HCT116 (cell line): ENCODE results near the gene RAB4B. TPM values are rescaled to one million over a fixed set of nuclear protein-coding genes. Genes with fewer than 3 reads are reported as not detected.
A peak's percentile ranks its signal among the peaks of the same experiment; 100 is the strongest.

Source experiments
- ATAC-seq: fragments of 200-7000 bp; cut with Tn5 transposase; 2 replicates; pipeline ENCODE4 v1.9.1; 2020; ENCODE audit warnings: mild to moderate bottlenecking, moderate library complexity
- BruUV-seq: library from RNA; stranded (reverse); fragments of 400-500 nt; replicated peaks from 2 replicates; lab custom pipeline; 2021; lab: Mats Ljungman, UMichigan
- CTCF ChIA-PET: fragments of 300-600 bp; sonication (Branson Sonifier 250); formaldehyde crosslinking; loops from one replicate; lab custom pipeline; 2021; ENCODE audit warnings: antibody characterized with exemption; lab: Charles Lee
- POLR2A ChIA-PET: fragments of 300-600, 350-600 bp; sonication (Branson Sonifier 250); formaldehyde crosslinking; loops from one replicate; lab custom pipeline; 2021; ENCODE audit warnings: antibody characterized with exemption; lab: Charles Lee
- RAD21 ChIA-PET, 2 experiments: fragments of 300-600 bp; sonication (Branson Sonifier 250); formaldehyde crosslinking; loops; one replicate each; lab custom pipeline; 2023; ENCODE audit warnings: low total read pairs in 2 of 2; ENCODE audit not compliant: uncharacterized antibody in 2 of 2, unreplicated experiment in 2 of 2, low non-redundant PET in 1 of 2; lab: Charles Lee
- DNase-seq: peaks from one replicate; pipeline ENCODE4 v3.0.0-alpha.2; 2010; ENCODE audit warnings: low read depth, low spot score
- H2AFZ ChIP-seq: fragments of 200-600 bp; shearing (Covaris generic), sonication (generic); 2 replicates; pipeline ENCODE4 v1.6.1; 2017; ENCODE audit warnings: low read depth, mixed run types, mixed read lengths, antibody characterized with exemption, low read length; ENCODE audit not compliant: poor library complexity, severe bottlenecking
- H3K27ac ChIP-seq: 2 replicates; pipeline ENCODE4 v1.5.1; 2012; ENCODE audit warnings: low read depth, low read length
- H3K27me3 ChIP-seq: fragments of 200-600 bp; sonication (generic); 2 replicates; pipeline ENCODE4 v1.6.1; 2016; ENCODE audit warnings: mixed run types, low read length, mixed read lengths; ENCODE audit not compliant: insufficient read depth
- H3K36me3 ChIP-seq, 2 experiments: fragments of 200-500 bp in 1 of 2; fragments of 200-600 bp in 1 of 2; sonication (Bioruptor generic) in 1 of 2; sonication (generic) in 1 of 2; 2 replicates each; pipeline versions ENCODE4 v1.5.1 to v1.6.1; 2014 to 2016; ENCODE audit warnings: low read length in 2 of 2, inconsistent platforms in 1 of 2, mixed read lengths in 1 of 2, mixed run types in 1 of 2; ENCODE audit not compliant: insufficient read depth in 2 of 2, control insufficient read depth in 1 of 2
- H3K4me1 ChIP-seq, 2 experiments: fragments of 200-600 bp in 1 of 2; sonication (generic) in 1 of 2; 2 replicates each; pipeline versions ENCODE4 v1.5.1 to v1.6.1; 2012 to 2017; ENCODE audit warnings: low read length in 2 of 2, inconsistent platforms in 1 of 2, mild to moderate bottlenecking in 1 of 2, mixed read lengths in 1 of 2, mixed run types in 1 of 2, moderate library complexity in 1 of 2; ENCODE audit not compliant: insufficient read depth in 2 of 2, control insufficient read depth in 1 of 2
- H3K4me2 ChIP-seq: fragments of 200-600 bp; sonication (generic); 2 replicates; pipeline ENCODE4 v1.6.1; 2017; ENCODE audit warnings: mixed run types, low read length, mixed read lengths
- H3K4me3 ChIP-seq, 2 experiments: fragments of 200-600 bp in 1 of 2; sonication (generic) in 1 of 2; replicated peaks in 1 of 2; 2 replicates each; pipeline ENCODE4 v1.5.1; 2011 to 2016; ENCODE audit warnings: low read length in 2 of 2, control low read depth in 1 of 2, low read depth in 1 of 2, mild to moderate bottlenecking in 1 of 2, mixed read lengths in 1 of 2, mixed run types in 1 of 2
- H3K79me2 ChIP-seq: fragments of 200-600 bp; sonication (generic); 2 replicates; pipeline ENCODE4 v1.6.1; 2017; ENCODE audit warnings: mild to moderate bottlenecking, mixed run types, low read length, moderate library complexity, mixed read lengths; ENCODE audit not compliant: insufficient read depth
- H3K9ac ChIP-seq: fragments of 200-600 bp; sonication (generic); 2 replicates; pipeline ENCODE4 v1.6.1; 2016; ENCODE audit warnings: low read length, mixed read lengths
- H3K9me2 ChIP-seq: fragments of 200-600 bp; sonication (generic), shearing (Covaris generic); 2 replicates; pipeline ENCODE4 v1.6.1; 2017; ENCODE audit warnings: mixed run types, mild to moderate bottlenecking, moderate library complexity; ENCODE audit not compliant: insufficient read depth
- H3K9me3 ChIP-seq, 2 experiments: fragments of 200-500 bp in 1 of 2; fragments of 200-600 bp in 1 of 2; sonication (Bioruptor generic) in 1 of 2; sonication (generic) in 1 of 2; 2 replicates each; pipeline ENCODE4 v1.6.1; 2014 to 2017; ENCODE audit warnings: low read length in 2 of 2, mixed read lengths in 2 of 2, inconsistent platforms in 1 of 2, low read depth in 1 of 2, mild to moderate bottlenecking in 1 of 2, mixed run types in 1 of 2, moderate library complexity in 1 of 2; ENCODE audit not compliant: control insufficient read depth in 1 of 2, insufficient read depth in 1 of 2
- H4K20me1 ChIP-seq: fragments of 200-600 bp; sonication (generic), shearing (Covaris generic); 2 replicates; pipeline ENCODE4 v1.6.1; 2017; ENCODE audit warnings: mixed run types, mild to moderate bottlenecking, moderate library complexity; ENCODE audit not compliant: insufficient read depth
- CBX3 ChIP-seq: IDR thresholded peaks from 2 replicates; pipeline ENCODE4 v1.6.1; 2012; ENCODE audit warnings: low read depth
- CEBPB ChIP-seq: IDR thresholded peaks from 2 replicates; pipeline ENCODE4 v1.6.1; 2012; ENCODE audit warnings: low read depth
- CTCF ChIP-seq, 3 experiments: fragments of 200-600 bp in 1 of 3; sonication (generic) in 1 of 3; IDR thresholded peaks in 2 of 3; conservative IDR thresholded peaks in 1 of 3; 2 replicates each; pipeline ENCODE4 v1.5.1; 2012 to 2017; ENCODE audit warnings: low read depth in 2 of 3, low read length in 2 of 3, antibody characterized with exemption in 1 of 3, borderline replicate concordance in 1 of 3, control low read depth in 1 of 3, mild to moderate bottlenecking in 1 of 3, mixed read lengths in 1 of 3, mixed run types in 1 of 3, moderate library complexity in 1 of 3; ENCODE audit not compliant: insufficient read depth in 1 of 3
- EGR1 ChIP-seq: IDR thresholded peaks from 2 replicates; pipeline ENCODE4 v1.6.1; 2012; ENCODE audit warnings: low read depth
- ELF1 ChIP-seq: IDR thresholded peaks from 2 replicates; pipeline ENCODE4 v1.6.1; 2012; ENCODE audit warnings: low read depth, borderline replicate concordance
- EZH2 ChIP-seq: fragments of 200-600 bp; sonication (generic); IDR thresholded peaks from 2 replicates; pipeline ENCODE4 v1.6.1; 2017; ENCODE audit warnings: antibody characterized with exemption, mixed run types
- FOSL1 ChIP-seq: IDR thresholded peaks from 2 replicates; pipeline ENCODE4 v1.6.1; 2012; ENCODE audit warnings: low read depth
- JUND ChIP-seq: IDR thresholded peaks from 2 replicates; pipeline ENCODE4 v1.6.1; 2012
- POLR2A ChIP-seq: IDR thresholded peaks from 2 replicates; pipeline ENCODE4 v1.7.0; 2011; ENCODE audit warnings: borderline replicate concordance; ENCODE audit not compliant: insufficient read depth, insufficient read length; ENCODE audit errors: extremely low read depth
- RAD21 ChIP-seq: IDR thresholded peaks from 2 replicates; pipeline ENCODE4 v1.6.1; 2012; ENCODE audit warnings: low read depth, mild to moderate bottlenecking
- SIN3A ChIP-seq: IDR thresholded peaks from 2 replicates; pipeline ENCODE4 v1.6.1; 2012; ENCODE audit warnings: low read depth
- SP1 ChIP-seq: IDR thresholded peaks from 2 replicates; pipeline ENCODE4 v1.6.1; 2012; ENCODE audit warnings: low read depth
- SRF ChIP-seq: IDR thresholded peaks from 2 replicates; pipeline ENCODE4 v1.6.1; 2012; ENCODE audit warnings: low read depth
- ZBTB33 ChIP-seq: IDR thresholded peaks from 2 replicates; pipeline ENCODE4 v1.6.1; 2011; ENCODE audit warnings: mild to moderate bottlenecking, low read length, moderate library complexity; ENCODE audit not compliant: insufficient replicate concordance; ENCODE audit errors: extremely low read depth
- ZFX ChIP-seq: fragments of 450-650 bp; IDR thresholded peaks from 2 replicates; pipeline ENCODE4 v1.6.1; 2017
- ZNF274 ChIP-seq: fragments of 200-500 bp; sonication (Bioruptor generic); IDR thresholded peaks from 2 replicates; pipeline ENCODE4 v1.6.1; 2014; ENCODE audit warnings: mild to moderate bottlenecking, low read depth, low read length, inconsistent platforms
- intact Hi-C: fragments of 100-400 bp; cut with micrococcal nuclease; formaldehyde crosslinking; loops from 2 replicates; pipeline ENCODE4 v1.10.0; 2022
- total RNA-seq: library from RNA; stranded (reverse); gene quantifications from one replicate; pipeline ENCODE4 v1.2.1, GENCODE V29; 2021; ENCODE audit not compliant: unreplicated experiment
- TF ChIP-seq, protein P1 (sequence below): IDR thresholded peaks from 2 replicates; pipeline ENCODE4 v1.6.1; 2012
- TF ChIP-seq, protein P2 (sequence below): IDR thresholded peaks from 2 replicates; pipeline ENCODE4 v1.6.1; 2012; ENCODE audit warnings: low read depth
- TF ChIP-seq, protein P3 (sequence below): IDR thresholded peaks from 2 replicates; pipeline ENCODE4 v1.6.1; 2012

RAB4B gene
- total RNA-seq, 1 experiment from 2014 or later = 18.7 TPM

- Histone ChIP-seq H3K9me3 (no peaks in the 10 kb centered on the region), H3K79me2 (peaks cover 42% of the 10 kb centered on the region), H4K20me1 (no peaks in the 10 kb centered on the region), H3K27me3 (no peaks in the 10 kb centered on the region), H3K9me2 (no peaks in the 10 kb centered on the region), H2AFZ (no peak within 1 kb of the TSS), H3K4me3 (peak within 1 kb of the TSS; percentile 67 to 81), H3K9ac (peak within 1 kb of the TSS; percentile 99), H3K36me3 (peaks cover 2 to 24% of the 10 kb centered on the region in 2 experiments; a peak in 2 of 4 replicates), H3K4me1 (peaks cover 19 to 41% of the 10 kb centered on the region in 2 experiments; a peak in 3 of 4 replicates), H3K4me2 (peak within 1 kb of the TSS; percentile 95), H3K27ac (peak within 1 kb of the TSS; percentile 90)
- TSS peak; percentile 93 for BruUV-seq
- CTCF ChIA-PET = interaction anchor here (0.9 to 1.5 kb wide), 5 partner anchors 28 to 87 kb away, joined by 4 to 9 read pairs (median 6); partner anchors contain the start of genes EGLN2 and RAB4B
- intact Hi-C loops = loop anchor here (2.0 kb wide), 2 partner anchors 33 to 49 kb away; partner anchors contain the start of genes COQ8B, EGLN2 and ITPKC
- RAD21 ChIA-PET = interaction anchor here in 1 of 2 experiments (0.7 kb wide), 1 partner anchor 87 kb away, joined by 3 read pairs; no protein-coding TSS in a partner anchor
- DNase-seq = peak; percentile 100
- POLR2A ChIA-PET = interaction anchor here (0.8 to 2.6 kb wide), 12 partner anchors 9 to 104 kb away, joined by 3 to 24 read pairs (median 4); partner anchors contain the start of genes COQ8B, EGLN2, ITPKC and RAB4B
- peak; percentile 91 for ATAC-seq
- TF ChIP-seq CTCF (IDR thresholded peaks at IDR 0.05 in 2 of 3, conservative IDR thresholded peaks at IDR 0.05 in 1 of 3; ENCODE audit: borderline replicate concordance in 1 of 3, insufficient read depth in 1 of 3, low read depth in 2 of 3, low read length in 2 of 3) (no peak), ZBTB33 (no peak), CBX3 (no peak), SRF (peak; percentile 50; the same call in 1 of the 2 replicates), FOSL1 (no peak), JUND (no peak), ZNF274 (no peak), SP1 (peak; percentile 92), CEBPB (no peak), RAD21 (no peak), EZH2 (no peak), EGR1 (peak; percentile 82), SIN3A (no peak; the same call in 1 of the 2 replicates), ELF1 (peak; percentile 36; the same call in 1 of the 2 replicates), ZFX (0 out of 2 replicates have a peak, but pooled peaks have one; percentile 0), POLR2A (peak; percentile 74)
- TF ChIP-seq, protein P1, sequence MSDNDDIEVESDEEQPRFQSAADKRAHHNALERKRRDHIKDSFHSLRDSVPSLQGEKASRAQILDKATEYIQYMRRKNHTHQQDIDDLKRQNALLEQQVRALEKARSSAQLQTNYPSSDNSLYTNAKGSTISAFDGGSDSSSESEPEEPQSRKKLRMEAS = peak; percentile 96
- TF ChIP-seq, protein P2, sequence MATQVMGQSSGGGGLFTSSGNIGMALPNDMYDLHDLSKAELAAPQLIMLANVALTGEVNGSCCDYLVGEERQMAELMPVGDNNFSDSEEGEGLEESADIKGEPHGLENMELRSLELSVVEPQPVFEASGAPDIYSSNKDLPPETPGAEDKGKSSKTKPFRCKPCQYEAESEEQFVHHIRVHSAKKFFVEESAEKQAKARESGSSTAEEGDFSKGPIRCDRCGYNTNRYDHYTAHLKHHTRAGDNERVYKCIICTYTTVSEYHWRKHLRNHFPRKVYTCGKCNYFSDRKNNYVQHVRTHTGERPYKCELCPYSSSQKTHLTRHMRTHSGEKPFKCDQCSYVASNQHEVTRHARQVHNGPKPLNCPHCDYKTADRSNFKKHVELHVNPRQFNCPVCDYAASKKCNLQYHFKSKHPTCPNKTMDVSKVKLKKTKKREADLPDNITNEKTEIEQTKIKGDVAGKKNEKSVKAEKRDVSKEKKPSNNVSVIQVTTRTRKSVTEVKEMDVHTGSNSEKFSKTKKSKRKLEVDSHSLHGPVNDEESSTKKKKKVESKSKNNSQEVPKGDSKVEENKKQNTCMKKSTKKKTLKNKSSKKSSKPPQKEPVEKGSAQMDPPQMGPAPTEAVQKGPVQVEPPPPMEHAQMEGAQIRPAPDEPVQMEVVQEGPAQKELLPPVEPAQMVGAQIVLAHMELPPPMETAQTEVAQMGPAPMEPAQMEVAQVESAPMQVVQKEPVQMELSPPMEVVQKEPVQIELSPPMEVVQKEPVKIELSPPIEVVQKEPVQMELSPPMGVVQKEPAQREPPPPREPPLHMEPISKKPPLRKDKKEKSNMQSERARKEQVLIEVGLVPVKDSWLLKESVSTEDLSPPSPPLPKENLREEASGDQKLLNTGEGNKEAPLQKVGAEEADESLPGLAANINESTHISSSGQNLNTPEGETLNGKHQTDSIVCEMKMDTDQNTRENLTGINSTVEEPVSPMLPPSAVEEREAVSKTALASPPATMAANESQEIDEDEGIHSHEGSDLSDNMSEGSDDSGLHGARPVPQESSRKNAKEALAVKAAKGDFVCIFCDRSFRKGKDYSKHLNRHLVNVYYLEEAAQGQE = no peak
- TF ChIP-seq, protein P3, sequence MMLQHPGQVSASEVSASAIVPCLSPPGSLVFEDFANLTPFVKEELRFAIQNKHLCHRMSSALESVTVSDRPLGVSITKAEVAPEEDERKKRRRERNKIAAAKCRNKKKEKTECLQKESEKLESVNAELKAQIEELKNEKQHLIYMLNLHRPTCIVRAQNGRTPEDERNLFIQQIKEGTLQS = no peak
Observed at GRCh38 chr19:40750058-40750873, 27.8 kb upstream of the RAB4B start, which contains the start of gene ACTMAP. ACTMAP (minus strand) TSS chr19:40750477; CDS start chr19:40749803, 674 bp downstream.
